ENCODE measurements around the gene BCAS3.

- TF ChIP-seq CTCF (IDR thresholded peaks at IDR 0.05) = no peak
- no peak for TF ChIP-seq ZFX (IDR thresholded peaks at IDR 0.05; ENCODE audit: borderline replicate concordance)
Observed at GRCh38 chr17:61235827-61236197, 558.2 kb downstream of the BCAS3 start.
